ENCODE measurements around the gene PLPPR3.
A peak's percentile ranks its signal among the peaks of the same experiment; 100 is the strongest.

PLPPR3 gene

DNA sequence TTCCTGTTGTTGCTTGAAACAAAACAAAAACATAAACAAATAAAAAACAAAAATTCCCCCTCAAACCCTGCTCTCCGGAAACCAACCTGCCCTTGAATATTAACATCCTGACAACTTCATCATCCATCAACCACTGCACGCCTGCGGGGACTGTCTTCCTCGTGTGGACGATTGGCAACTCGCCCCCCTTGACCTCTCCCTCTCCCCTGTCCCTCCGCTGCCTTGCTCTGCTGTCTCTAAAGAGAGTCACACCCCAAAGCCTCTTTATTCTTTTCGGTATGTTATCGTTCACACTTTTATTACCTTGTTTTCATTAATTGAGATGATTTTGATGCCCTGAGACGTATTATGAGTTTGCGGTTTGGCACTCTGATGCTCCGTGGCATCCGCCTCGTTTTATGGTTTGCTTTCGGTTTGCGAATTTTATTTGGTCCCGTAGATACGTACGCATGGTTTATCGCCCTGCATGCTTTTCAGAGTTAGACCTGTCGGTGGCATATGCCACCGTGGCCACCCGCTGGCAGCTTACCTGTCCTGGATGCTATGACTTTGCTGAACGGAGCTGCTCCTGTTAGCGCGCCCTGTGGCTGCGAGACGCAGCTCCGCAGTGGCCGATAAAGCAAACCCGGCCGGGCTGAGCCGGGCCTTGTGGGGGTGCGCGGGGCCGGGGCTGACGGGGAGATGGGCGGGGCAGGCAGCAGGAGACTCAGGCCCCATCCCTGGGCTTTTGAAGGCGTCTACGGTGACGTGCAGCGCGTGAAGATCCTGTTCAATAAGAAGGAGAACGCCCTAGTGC, 13.9 kb downstream of the PLPPR3 start:
- no peak for DNase-seq

DNA sequence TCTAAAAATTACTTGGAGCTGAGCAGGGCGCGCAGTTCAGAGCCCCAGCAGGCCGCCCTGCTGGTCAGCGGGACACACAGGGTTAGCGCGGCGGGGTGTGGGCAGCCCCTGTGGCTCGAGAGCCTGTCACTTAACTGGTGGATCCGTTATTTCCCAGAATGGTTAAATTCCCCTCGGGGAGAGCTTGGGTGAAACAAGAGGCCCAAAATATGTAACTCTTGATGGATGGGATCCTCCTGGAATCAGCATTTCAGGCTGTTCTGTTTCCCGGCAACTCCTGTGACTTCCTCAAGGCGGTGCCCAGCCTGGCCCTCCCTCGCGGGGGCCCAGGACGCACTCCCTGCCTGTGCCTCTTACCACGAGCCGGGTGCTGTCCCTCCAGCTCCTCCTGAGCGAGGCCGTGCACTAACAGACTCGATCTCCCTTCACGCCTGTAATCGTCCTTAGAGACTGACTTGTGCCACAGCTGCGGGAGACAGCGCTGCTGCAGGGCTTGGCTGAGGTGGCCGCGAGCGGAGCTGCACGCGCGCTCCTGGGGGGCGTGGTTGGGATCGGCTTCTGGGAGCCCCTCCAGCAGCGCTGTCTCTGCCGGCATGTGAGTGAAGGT, 14.8 kb downstream of the PLPPR3 start:
- DNase-seq, result no peak

DNA sequence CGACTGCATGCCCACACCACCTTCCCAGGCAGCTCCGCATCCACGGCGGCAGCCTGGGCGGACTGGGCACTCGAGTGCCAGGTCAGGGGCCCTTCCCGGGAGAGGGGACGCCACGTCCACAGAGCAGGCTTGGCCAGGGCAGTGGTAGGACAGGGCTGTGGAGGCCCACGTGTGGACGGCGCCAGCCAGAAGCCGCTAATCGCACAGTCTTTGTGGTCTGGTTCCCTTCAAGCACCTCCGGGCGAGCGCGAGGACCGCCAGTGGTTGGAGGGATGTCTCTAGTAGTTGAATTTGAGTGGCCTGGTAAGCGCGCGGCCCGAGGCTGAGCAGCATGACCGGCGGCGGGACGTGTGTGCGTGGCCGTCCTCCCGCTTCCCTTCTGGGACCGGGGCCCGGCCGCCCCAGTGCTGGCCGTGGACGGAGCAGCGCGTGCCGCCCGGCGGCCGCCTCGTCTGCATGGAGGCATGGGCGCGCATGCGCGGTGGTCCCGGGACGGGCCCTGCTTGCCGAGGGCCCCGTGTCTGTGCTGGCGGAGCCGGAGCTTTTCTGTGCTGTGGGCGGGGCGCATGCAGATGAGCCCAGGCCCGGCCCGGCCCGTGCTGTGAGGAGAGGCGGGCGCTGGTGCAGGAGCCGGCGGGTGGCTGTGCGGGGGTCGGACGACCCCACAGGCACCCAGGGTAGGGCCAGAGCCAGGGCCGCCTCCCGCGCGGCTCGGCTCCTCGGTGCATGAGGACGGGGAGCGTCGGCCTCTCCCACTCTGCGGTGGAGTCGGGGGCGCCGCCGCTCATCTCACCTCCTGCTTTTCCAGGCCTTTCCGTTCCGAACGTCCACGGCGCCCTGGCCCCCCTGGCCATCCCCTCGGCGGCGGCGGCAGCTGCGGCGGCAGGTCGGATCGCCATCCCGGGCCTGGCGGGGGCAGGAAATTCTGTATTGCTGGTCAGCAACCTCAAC, 15.9 kb downstream of the PLPPR3 start:
- DNase-seq, result no peak

DNA sequence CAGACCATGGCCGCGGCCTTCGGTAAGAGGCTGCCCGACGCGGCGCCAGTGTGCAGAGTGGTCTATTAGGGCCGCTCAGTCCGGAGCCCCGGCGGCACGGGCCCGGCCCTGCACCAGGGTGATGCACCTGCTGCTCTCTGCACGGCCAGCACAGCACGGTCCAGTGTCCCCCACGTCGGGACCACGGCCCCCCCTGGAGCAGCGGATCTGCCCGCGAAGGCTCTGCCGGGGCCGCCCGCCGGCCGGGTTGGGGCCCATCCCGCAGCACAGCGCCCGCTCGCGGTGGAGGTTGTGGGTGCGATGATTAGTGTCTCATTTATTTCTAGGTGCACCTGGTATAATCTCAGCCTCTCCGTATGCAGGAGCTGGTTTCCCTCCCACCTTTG, 16.6 kb downstream of the PLPPR3 start:
- no peak for DNase-seq

DNA sequence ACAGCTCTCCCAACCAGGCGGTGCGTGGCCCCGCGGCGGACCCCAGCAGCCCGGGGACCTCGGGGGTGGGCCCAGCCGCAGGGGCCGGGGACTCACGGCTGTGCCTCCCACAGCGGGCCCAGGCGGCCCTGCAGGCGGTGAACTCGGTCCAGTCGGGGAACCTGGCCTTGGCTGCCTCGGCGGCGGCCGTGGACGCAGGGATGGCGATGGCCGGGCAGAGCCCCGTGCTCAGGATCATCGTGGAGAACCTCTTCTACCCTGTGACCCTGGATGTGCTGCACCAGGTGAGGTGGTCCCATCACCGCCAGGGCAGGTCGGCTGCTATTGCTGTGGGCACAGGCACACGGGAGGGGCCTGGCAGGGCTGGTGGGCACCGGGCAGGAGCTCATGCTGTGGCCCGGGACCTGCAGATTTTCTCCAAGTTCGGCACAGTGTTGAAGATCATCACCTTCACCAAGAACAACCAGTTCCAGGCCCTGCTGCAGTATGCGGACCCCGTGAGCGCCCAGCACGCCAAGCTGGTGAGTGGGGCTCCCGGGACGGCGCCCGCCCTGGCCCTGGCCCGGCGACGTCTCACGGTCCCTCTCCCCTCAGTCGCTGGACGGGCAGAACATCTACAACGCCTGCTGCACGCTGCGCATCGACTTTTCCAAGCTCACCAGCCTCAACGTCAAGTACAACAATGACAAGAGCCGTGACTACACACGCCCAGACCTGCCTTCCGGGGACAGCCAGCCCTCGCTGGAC, 17.2 kb downstream of the PLPPR3 start:
- DNase-seq, result no peak

DNA sequence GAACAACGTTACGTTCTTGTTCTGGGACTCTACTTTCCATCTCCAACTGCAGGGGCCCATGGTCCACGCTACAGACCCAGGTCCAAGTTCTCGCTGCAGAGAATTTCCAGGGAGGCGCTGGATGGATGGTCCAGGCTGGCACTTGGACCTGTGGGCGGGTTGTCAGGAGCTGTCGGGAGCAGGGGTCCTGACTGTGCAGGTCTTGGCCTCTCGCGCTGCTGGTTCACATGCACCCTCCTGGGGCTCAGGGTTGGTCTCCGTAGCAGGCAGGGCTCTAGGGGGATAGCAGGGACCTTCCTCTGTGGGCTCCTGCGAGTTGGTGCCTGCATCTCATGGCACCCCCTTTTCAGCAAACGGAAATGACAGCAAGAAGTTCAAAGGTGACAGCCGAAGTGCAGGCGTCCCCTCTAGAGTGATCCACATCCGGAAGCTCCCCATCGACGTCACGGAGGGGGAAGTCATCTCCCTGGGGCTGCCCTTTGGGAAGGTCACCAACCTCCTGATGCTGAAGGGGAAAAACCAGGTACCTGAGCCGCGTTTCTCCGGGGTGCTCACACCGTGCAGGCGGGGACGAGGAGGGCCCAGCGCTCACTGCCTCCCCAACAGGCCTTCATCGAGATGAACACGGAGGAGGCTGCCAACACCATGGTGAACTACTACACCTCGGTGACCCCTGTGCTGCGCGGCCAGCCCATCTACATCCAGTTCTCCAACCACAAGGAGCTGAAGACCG, 17.9 kb downstream of the PLPPR3 start:
- DNase-seq, result no peak

DNA sequence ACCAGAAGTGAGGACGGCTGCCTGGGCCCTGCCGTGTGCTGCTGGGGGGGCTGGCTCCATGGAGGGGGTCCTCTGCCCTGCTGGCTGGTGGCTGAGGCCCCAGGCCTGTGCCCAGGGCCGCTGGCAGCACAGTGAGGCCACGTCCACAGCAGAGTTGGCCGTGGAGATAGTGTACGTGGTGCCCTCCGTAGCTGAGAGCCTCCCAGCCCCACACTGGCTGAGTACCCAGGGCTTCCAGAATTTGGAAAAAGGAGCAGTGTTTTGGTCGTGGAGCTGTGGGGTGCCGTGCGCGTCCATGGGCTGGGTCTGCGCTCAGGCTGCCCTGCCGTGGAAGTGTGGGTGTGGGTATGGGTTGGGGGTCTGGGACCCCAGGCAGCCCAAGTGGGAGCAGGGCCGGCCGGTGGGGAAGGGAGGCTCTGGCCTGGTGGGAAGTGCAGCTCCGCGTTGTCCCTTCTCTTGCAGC, 18.6 kb downstream of the PLPPR3 start:
- DNase-seq, result no peak

DNA sequence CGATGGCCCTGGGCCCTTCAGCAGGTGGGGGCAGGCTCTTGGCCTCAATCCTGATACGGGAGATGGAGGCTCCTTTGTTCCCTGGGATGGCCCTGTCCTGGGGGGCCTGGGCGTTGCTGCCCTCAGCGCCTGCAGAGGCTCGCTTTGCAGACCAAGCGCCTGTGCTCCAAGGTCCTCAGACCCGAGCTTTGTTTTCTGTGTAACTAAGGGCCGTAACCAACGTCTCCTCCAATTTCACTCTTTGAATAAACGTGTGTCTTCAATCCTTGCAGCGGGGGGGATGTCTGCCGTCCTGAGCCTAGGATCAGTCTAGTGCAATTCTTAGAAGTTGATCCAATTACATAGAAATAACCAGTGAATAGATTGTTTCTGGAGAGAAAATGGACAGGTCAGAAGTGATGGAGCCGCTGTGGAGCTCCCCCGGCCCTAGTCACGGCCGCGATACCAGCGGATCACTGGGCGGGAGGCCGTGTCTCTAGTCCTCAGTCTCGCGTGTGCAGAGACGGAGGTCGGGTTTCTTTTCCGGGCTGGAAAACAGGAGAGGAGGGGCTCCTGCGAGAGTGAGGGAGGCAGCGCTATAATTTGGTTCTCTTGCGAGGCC, 19.2 kb downstream of the PLPPR3 start:
- no peak for DNase-seq

DNA sequence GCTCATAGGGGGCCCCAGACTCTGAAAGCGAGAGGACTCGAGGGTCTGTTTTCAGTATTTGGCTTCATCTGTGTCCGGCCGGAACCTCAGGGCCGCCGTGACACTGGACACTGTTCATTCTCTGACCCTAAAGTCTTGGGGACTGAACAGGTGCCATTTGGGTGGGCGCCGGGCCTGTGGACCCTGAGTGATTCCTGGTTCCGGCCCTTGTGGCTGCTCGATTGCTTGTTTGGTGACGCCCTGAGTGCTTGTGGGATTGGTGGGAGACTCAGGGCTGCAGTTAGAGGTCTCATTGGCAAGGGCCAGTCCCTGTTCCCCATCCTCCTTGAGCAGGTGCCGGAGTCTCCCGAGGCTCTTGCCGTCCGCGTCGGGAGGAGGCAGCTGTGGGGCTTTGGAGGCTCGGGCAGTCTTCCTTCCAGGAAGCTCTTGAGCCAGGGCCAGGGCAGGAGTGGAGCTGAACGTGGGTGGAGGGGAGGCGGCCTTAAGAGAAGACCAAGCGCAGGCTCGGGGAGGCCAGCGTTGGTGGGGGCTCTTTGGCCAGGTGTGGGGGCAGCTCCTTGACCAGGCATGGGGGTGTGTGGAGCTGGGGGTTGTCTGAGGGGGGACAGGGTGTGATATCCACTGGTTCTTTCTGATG, 19.8 kb downstream of the PLPPR3 start:
- no peak for DNase-seq

DNA sequence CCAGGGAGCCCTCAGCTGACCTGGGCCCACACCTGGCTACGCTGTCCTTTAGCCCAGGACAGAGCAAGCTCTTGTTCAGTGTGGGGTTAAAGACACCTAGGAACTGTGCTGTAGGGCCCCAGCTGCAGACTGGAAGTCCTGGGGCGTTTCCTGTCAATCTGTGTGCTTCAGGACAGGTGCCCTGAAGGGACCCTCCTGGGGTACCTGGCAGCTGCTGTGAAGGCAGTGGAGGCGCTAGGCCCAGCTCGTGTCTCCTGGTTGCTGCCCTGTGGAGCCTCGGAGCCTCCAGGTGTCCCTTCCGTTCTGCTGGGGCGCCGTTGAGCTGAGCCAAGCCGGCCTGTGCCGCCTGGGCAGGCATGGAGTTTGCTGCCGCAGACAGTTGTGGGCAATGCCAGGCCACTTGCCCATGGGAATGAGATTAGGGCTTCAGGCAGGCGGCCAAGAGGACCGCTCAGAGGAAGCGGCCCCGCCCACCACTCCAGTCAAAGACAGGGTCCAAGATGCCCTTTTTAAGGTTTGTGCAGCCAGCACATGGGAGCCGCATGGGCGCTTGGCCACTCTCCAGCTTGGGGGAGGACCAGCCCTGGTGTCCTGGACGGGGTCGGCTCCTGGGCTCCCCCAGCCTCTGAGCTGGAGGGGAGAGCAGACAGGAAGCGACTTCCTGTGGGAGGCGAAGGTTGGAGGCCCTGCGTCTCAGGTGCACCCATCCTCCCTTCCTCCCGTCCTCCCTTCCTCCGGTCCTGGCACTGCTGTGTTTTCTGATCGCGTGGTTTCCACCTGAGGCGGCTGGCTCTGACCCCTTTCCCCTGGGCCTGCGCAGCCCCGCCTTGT, 20.5 kb downstream of the PLPPR3 start:
- peak in 2 of 6 experiments; percentile 23 to 29 for DNase-seq

DNA sequence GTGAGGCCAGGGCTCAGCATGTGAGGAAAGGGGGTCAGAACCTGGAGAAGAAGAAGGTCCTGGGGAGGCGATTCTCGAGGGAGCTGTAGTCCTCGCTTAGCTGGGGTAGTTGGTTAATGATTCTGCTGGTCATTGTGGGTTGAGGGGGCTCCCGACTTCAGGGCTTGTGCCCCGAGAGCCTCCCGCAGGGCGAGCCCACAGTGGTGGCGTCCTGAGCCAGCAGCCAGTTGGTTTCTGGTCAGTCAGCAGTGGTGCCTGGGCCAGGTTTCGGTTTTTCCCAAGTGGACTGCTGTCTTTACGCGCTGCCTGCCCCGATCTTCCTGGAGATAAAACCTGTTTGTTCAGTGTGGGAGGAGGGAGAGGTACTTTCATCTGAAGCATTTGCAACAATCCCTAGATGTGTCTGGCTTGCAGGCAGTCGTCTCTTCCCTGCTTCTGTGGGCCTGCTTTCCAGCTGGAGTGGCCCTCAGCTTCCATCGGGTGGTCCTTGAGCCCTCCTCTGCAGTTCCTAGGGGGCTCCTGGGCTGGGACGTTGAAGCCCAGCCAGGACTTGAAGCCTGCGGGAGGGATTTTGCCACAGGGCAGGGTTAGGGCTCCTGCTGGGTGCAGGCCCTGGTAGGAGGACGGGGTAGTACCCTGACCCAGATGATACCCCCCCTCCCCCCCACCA, 21.3 kb downstream of the PLPPR3 start:
- DNase-seq, result no peak

DNA sequence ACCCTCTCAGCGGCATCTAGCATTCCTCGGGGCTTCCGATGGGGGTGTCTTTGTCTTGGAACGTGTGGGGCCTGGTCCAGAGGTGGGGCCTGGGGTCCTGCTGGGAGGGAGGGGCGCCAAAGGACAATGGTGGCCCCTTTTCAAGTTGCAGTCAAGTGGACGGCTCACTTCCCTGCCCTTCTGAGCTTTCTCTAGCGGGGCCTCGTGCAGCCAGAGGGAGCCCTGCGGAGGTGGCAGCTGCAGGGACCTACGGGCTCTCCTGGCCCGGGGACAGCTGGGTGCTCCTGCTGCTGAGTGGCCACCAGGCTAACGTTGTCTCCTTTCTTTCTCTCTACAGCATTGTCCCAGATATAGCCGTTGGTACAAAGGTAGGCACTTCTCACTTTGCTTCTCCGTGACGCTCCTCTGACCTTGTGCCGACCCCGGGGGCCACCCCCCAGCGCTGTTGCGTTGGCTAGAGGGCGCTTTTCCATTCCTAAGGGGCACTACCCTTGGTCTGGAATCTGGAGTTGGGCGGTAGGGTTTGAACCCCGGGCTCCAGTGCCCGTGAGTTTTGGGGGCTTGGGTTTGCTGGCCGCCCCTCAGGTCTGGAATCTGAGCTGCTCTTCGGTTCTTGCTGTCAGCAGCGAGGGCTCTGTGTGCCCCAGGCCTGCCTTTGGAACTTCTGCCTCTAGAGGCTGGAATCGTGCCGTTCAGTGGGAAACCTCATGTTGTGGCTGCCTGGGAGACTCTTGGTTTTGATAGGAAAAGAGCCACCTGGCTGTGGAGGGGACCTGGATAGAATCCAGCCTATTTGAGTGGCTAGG, 22.5 kb downstream of the PLPPR3 start:
- DNase-seq, result peak in 1 of 6 experiments; percentile 53

DNA sequence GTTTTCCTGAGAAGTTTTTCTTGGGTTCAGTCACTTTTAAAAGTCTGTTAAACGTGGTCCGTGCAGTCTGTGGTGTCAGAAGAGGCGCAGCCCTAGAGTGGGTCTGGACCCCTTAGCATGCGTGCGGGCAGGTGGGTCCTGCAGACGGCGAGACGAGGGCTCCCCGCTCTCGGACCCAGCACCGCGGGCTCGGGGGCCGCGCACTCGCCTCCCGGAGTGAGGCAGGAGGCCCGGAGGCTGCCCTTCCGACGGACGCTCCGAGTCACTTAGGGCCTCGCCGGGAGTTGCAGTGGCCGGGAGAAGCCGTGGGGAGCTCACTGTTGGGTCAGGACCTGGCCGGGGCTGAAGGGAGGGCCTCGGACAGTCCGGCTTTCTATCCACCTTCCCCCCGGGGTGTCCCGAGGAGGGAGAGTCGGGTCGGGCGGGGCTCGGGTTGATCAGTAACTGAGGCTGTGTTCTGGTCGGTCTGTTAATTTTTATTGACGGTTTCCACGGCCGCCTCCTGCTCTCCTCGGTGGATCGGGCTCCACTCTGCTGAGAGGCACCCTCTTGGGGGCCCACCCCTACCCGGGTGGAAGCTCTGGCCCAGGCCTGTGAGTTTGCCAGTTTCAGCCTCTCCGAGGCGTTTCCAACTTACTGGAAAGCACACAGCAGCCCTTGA, 23.2 kb downstream of the PLPPR3 start:
- DNase-seq, result peak in 2 of 6 experiments; percentile 55 to 59

DNA sequence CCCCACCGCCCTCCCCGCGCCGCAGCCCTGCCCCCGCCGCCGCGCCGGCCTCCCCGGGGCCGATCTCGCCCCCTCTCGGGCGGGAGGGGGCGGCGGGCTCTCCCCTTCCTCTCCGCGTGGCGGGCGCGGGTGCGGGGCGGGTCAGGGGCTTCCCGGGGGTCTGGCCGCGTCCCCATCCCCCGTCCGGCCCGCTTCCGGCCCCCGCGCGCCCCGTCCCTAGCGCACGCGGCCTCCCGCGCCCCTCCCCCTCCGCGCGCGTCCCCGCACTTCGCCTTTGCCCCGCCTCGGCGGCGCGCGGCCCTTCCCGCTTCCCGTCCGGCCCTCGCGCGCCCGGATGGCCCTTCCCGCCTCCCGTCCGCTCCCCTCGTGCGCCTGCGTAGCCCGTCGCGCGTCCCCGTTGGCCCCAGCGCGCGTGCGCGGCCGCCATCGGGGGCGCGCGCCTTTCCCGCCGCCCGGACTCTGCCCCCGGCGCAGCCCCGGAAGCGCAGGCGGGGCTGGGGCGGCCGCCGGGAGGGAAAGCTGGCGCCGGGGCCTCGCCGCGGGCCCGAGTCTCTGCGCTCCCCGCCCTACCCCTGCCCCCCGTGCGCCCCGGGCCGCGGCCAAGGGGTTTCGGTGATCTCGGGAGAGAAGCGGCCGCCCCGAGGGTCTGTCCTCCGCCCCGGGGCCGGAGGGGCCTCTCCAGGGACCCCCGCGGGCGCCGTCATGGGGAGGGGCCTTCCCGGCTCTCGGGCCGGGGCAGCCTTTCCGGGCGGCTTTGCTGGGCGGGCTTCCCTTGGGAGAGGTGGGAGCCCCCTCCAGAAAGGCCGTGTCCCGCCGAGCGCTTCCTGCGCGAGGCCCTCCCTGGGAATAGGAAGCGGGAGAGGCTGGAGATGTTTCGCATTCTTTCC, 24.0 kb downstream of the PLPPR3 start:
- peak; percentile 76 to 91 (median 79) for DNase-seq

DNA sequence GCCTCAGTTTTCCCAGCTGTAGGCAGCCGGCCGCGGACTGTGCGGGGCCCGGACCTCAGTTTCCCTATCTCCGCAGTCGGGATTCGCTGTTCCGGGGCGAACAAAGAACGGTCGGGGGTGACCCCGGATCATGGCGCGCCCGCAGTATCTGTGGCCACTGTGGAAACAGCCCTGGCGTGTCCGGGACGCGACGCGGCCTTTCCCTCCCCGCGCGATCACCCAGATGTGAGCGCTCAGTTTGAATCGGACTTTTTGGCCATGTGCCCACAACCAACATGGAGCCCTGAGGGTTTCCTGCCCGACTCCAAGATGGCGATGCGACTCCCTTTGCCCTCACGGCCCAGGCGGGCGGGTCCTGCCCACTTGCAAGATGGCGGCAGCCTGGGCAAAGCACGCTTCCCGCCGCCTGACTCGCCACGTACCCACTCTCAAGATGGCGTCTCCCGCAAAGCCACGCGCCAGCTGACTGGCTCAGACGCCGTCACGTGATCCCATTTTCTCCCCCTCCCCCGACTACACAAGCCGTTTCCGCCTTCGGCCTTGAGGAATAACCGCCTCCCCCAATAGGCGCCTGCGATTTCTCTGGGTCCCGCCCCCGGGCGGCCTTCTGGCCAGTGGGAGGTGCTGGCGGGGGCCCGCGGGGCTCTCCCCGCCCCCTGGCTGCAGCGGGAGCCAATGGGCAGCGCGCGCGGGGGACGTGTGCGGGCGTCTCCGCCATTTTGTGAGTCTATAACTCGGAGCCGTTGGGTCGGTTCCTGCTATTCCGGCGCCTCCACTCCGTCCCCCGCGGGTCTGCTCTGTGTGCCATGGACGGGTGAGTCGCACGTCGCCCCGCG, 24.8 kb downstream of the PLPPR3 start, which contains the start of gene PTBP1:
PTBP1 (plus strand) TSS at position 761 of the 836 bp plus-strand sequence; CDS start at position 807, 46 bp downstream.
- peak; percentile 95 to 100 (median 100) for DNase-seq
